Breast epithelium (tissue), 4 donors: Measurements from ENCODE around the gene TMEM131. TPM values are rescaled to one million over a fixed set of nuclear protein-coding genes. Genes with fewer than 3 reads are reported as not detected.
"Not testable (repeated sequence)": the region's sequence is repeated elsewhere in the genome, so short reads cannot be mapped to it uniquely, and the experiment has no call there.

ENCODE experiments used
- DNase-seq, 2 donors: peaks; one replicate each; pipeline ENCODE4 v3.0.0-alpha.2; 2019; ENCODE audit warnings: low spot score in 2 of 2
- H3K27ac ChIP-seq, 2 donors: fragments of 200-600 bp; sonication (generic) in 1 of 2; one replicate each; pipeline ENCODE4 v1.5.1; 2016 to 2019; ENCODE audit warnings: mild to moderate bottlenecking in 1 of 2
- H3K27me3 ChIP-seq, 2 donors: fragments of 200-600 bp; sonication (generic) in 1 of 2; one replicate each; pipeline versions ENCODE4 v1.5.1 to v1.6.0; 2017 to 2019; ENCODE audit warnings: control low read depth in 1 of 2, mild to moderate bottlenecking in 1 of 2
- H3K36me3 ChIP-seq: fragments of 200-600 bp; one replicate; pipeline ENCODE4 v1.5.1; 2019
- H3K4me1 ChIP-seq, 2 donors: fragments of 200-600 bp; sonication (generic); one replicate each; pipeline ENCODE4 v1.5.1; 2016 to 2019; ENCODE audit warnings: control low read depth in 1 of 2
- H3K4me3 ChIP-seq, 3 donors: fragments of 200-600 bp; sonication (generic); 1 replicate in 2 of 3; 2 replicates in 1 of 3; pipeline ENCODE4 v1.5.1; 2016 to 2019; ENCODE audit warnings: mild to moderate bottlenecking in 3 of 3, moderate library complexity in 2 of 3
- H3K9me3 ChIP-seq, 2 donors: fragments of 200-600 bp; sonication (generic) in 1 of 2; one replicate each; pipeline ENCODE4 v1.5.1; 2016 to 2019; ENCODE audit warnings: control low read depth in 1 of 2
- POLR2A ChIP-seq: fragments of 450-650 bp; IDR thresholded peaks from one replicate; pipeline ENCODE4 v1.6.1; 2016; ENCODE audit warnings: antibody characterized with exemption, mild to moderate bottlenecking, moderate library complexity
- POLR2AphosphoS5 ChIP-seq, 3 donors: sonication (generic); formaldehyde crosslinking; IDR thresholded peaks; one replicate each; pipeline ENCODE4 v1.6.1; 2017; ENCODE audit warnings: antibody characterized with exemption in 3 of 3
- intact Hi-C: fragments of 100-400 bp; cut with DNase I; formaldehyde crosslinking; loops from one replicate; pipeline ENCODE4 v1.15.1; 2023; ENCODE audit warnings: low total_unique reads
- total RNA-seq, 3 donors: library from RNA; depleted of rRNA; stranded (reverse); fragments of >200 nt; gene quantifications; one replicate each; pipeline ENCODE4 v1.1.0, GENCODE V29; 2016
- TF ChIP-seq, protein P1 (sequence below), 3 donors: fragments of 450-650 bp; IDR thresholded peaks; one replicate each; pipeline ENCODE4 v1.5.1; 2016 to 2017; ENCODE audit warnings: antibody characterized with exemption in 3 of 3, mild to moderate bottlenecking in 3 of 3, moderate library complexity in 3 of 3

TMEM131 gene
- total RNA-seq, 3 donors from 2014 or later, result 30.6 to 47.4 (median 41.3) TPM

GRCh38 chr2:97891611-97892010 is 104.1 kb downstream of the TMEM131 start:
- peaks cover 0 to 7% of the 10 kb centered on the region in 2 donors for H3K9me3 ChIP-seq
- TF ChIP-seq, protein P1, sequence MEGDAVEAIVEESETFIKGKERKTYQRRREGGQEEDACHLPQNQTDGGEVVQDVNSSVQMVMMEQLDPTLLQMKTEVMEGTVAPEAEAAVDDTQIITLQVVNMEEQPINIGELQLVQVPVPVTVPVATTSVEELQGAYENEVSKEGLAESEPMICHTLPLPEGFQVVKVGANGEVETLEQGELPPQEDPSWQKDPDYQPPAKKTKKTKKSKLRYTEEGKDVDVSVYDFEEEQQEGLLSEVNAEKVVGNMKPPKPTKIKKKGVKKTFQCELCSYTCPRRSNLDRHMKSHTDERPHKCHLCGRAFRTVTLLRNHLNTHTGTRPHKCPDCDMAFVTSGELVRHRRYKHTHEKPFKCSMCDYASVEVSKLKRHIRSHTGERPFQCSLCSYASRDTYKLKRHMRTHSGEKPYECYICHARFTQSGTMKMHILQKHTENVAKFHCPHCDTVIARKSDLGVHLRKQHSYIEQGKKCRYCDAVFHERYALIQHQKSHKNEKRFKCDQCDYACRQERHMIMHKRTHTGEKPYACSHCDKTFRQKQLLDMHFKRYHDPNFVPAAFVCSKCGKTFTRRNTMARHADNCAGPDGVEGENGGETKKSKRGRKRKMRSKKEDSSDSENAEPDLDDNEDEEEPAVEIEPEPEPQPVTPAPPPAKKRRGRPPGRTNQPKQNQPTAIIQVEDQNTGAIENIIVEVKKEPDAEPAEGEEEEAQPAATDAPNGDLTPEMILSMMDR (IDR thresholded peaks at IDR 0.05), result no peak
- no peak for TF ChIP-seq POLR2A
- TF ChIP-seq POLR2AphosphoS5 (IDR thresholded peaks at IDR 0.05), result no peak
- DNase-seq, result no peak
- H3K36me3 ChIP-seq, result peaks cover 5% of the 10 kb centered on the region
- no peak overlapping the region for H3K4me3 ChIP-seq
- H3K27me3 ChIP-seq, result no peaks in the 10 kb centered on the region
- intact Hi-C loops, result no loop called here
- H3K27ac ChIP-seq, result no peak overlapping the region
- H3K4me1 ChIP-seq, result no peaks in the 10 kb centered on the region

DNA sequence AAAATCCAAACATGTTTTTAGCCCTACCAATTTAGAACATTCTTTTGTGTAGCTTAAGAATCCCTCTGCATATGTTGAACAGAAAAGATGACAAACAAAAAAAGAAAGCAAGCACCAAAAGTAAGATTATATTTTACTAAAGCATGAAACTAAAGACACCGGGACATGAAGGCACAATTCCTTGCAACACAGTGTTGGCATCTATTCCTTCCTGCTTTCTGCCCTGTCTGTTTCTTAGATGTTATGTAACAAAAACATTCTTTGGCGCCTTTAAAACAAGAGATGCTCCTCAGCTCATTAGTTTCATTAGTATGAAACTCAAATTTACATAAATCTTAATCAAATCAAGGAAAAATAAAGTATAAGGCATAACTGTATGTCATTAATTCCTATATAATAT is 106.6 kb downstream of the TMEM131 start:
- Histone ChIP-seq H3K27me3 (no peaks in the 10 kb centered on the region), H3K4me3 (no peak overlapping the region), H3K4me1 (no peaks in the 10 kb centered on the region), H3K27ac (no peak overlapping the region), H3K36me3 (peaks cover 11% of the 10 kb centered on the region), H3K9me3 (peaks cover 0 to 12% of the 10 kb centered on the region in 2 donors)
- no peak for DNase-seq
- intact Hi-C loops, result no loop called here
- TF ChIP-seq, protein P1 (IDR thresholded peaks at IDR 0.05), result no peak
- no peak for TF ChIP-seq POLR2A
- TF ChIP-seq POLR2AphosphoS5 (IDR thresholded peaks at IDR 0.05), result no peak

GRCh38 chr2:97885841-97886240 is 109.9 kb downstream of the TMEM131 start:
- Histone ChIP-seq H3K36me3 (peaks cover 11% of the 10 kb centered on the region), H3K4me1 (no peaks in the 10 kb centered on the region), H3K9me3 (peaks cover 0 to 12% of the 10 kb centered on the region in 2 donors), H3K4me3 (no peak overlapping the region), H3K27me3 (no peaks in the 10 kb centered on the region), H3K27ac (no peak overlapping the region)
- TF ChIP-seq, protein P1 (IDR thresholded peaks at IDR 0.05), result no peak
- no peak for TF ChIP-seq POLR2A
- no peak for TF ChIP-seq POLR2AphosphoS5 (IDR thresholded peaks at IDR 0.05)
- no peak for DNase-seq
- intact Hi-C loops, result no loop called here

- Histone ChIP-seq H3K27me3 (no peaks in the 10 kb centered on the region), H3K36me3 (no peaks in the 10 kb centered on the region), H3K9me3 (peaks cover 0 to 9% of the 10 kb centered on the region in 2 donors), H3K4me3 (no peak overlapping the region), H3K4me1 (no peaks in the 10 kb centered on the region), H3K27ac (no peak overlapping the region)
- intact Hi-C loops, result no loop called here
- no peak for DNase-seq
- TF ChIP-seq, protein P1 (IDR thresholded peaks at IDR 0.05), result no peak
- TF ChIP-seq POLR2AphosphoS5 (IDR thresholded peaks at IDR 0.05) (no peak), POLR2A (no peak)
Observed at GRCh38 chr2:97880334-97880733, 115.4 kb downstream of the TMEM131 start.

DNA sequence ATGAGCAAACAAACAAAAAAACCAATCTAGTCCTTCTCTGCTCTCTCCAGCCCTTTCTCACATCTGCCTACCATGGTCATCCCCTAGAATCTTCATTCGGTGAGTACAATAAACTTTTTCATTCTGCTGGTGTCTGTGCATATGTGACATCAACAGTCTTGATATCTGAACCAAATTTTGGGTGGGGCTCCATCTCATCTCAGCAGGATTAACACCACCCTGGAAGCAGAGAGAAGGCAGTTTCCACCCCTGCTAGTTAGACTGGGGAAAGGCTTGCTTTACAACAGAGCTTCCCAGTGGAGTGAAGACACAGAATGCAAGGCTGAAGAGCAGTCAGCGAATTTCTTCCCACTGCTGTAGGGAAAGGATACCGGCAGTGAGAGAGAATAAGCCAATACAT is 116.9 kb downstream of the TMEM131 start:
- H3K27ac ChIP-seq, result no peak overlapping the region
- DNase-seq, result no peak
- H3K4me3 ChIP-seq, result no peak overlapping the region
- TF ChIP-seq, protein P1 (IDR thresholded peaks at IDR 0.05), result no peak
- no peak for TF ChIP-seq POLR2A
- TF ChIP-seq POLR2AphosphoS5 (IDR thresholded peaks at IDR 0.05), result no peak
- no peaks in the 10 kb centered on the region for H3K36me3 ChIP-seq
- H3K4me1 ChIP-seq, result no peaks in the 10 kb centered on the region
- intact Hi-C loops, result no loop called here
- peaks cover 0 to 9% of the 10 kb centered on the region in 2 donors for H3K9me3 ChIP-seq
- H3K27me3 ChIP-seq, result no peaks in the 10 kb centered on the region

- H3K9me3 ChIP-seq, DNase-seq, H3K36me3 ChIP-seq, H3K27me3 ChIP-seq, intact Hi-C loops, H3K4me3 ChIP-seq, H3K27ac ChIP-seq, H3K4me1 ChIP-seq: not testable (repeated sequence)
Observed at GRCh38 chr2:97878317-97878716, 117.4 kb downstream of the TMEM131 start.
